Measurements from ENCODE around the gene AOC3.

The AOC3 gene

DNA sequence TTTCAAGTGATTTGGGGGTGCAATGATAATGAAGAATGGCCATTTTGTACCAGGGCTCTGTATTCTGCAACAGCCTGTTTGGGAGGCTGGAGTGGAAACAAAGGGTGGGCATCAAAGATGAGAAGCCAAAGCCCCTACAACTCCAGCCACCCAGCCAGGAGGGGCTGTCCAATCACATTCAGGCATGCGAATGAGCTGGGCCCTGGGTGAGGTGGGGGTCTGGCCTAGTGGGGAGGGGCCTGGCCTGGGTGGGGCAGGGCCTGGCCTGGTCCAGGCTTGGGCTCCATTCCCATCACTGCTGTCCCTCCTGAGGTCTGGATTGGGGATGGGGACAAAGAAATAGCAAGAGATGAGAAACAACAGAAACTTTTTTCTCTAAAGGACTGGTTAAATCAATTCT, 6.4 kb downstream of the AOC3 start:
- Histone ChIP-seq H3K9me3 (ENCODE audit: insufficient read depth, low read depth, low read length) (no peaks in the 10 kb centered on the region), H3K27me3 (ENCODE audit: insufficient read depth, low read length, poor library complexity, severe bottlenecking) (no peaks in the 10 kb centered on the region), H2AFZ (ENCODE audit: low read length) (no peak overlapping the region), H3K4me1 (ENCODE audit: insufficient read depth, low read length, poor library complexity, severe bottlenecking) (no peaks in the 10 kb centered on the region), H3K9ac (ENCODE audit: low read depth, low read length, poor library complexity, severe bottlenecking) (no peak overlapping the region), H3K79me2 (ENCODE audit: insufficient read depth, low read length) (no peaks in the 10 kb centered on the region), H4K20me1 (ENCODE audit: insufficient read depth, low read length, poor library complexity, severe bottlenecking) (no peaks in the 10 kb centered on the region), H3K4me3 (ENCODE audit: low read length, poor library complexity, severe bottlenecking) (no peak overlapping the region), H3K4me2 (ENCODE audit: low read depth, low read length, poor library complexity, severe bottlenecking) (no peak overlapping the region), H3F3A (ENCODE audit: low read depth) (no peaks in the 10 kb centered on the region), H3K9me2 (replicated peaks; ENCODE audit: low read depth, low read length) (no peaks in the 10 kb centered on the region), H3K36me3 (ENCODE audit: insufficient read depth, low read length) (no peaks in the 10 kb centered on the region)
- TF ChIP-seq EZH2phosphoT487 (IDR thresholded peaks at IDR 0.05; ENCODE audit: borderline replicate concordance): no peak
- TF ChIP-seq, protein P1, sequence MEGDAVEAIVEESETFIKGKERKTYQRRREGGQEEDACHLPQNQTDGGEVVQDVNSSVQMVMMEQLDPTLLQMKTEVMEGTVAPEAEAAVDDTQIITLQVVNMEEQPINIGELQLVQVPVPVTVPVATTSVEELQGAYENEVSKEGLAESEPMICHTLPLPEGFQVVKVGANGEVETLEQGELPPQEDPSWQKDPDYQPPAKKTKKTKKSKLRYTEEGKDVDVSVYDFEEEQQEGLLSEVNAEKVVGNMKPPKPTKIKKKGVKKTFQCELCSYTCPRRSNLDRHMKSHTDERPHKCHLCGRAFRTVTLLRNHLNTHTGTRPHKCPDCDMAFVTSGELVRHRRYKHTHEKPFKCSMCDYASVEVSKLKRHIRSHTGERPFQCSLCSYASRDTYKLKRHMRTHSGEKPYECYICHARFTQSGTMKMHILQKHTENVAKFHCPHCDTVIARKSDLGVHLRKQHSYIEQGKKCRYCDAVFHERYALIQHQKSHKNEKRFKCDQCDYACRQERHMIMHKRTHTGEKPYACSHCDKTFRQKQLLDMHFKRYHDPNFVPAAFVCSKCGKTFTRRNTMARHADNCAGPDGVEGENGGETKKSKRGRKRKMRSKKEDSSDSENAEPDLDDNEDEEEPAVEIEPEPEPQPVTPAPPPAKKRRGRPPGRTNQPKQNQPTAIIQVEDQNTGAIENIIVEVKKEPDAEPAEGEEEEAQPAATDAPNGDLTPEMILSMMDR (conservative IDR thresholded peaks at IDR 0.05; ENCODE audit: low read length): no peak

DNA sequence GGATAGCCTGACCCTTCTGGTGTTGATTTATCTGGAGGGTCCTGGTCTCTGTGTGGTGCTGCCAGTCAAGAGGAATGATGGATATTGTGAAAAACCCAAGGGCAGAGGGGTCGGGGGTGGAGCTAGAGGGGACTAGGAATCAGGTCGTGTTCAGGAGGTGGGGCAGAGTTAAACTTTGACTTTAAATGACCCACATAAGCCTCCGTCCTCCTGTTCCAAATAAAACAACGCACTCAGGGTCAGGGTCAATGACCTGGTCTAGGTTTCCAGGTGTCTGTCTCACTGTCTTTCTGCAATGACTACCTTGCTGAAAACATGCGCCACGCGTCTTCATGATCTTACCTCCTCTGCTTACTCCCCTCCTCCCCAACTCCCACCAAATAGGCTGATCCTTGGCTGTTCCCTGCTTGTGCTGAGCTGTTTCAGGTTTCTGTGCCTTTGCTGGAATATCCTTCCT, 14.7 kb downstream of the AOC3 start:
- H3F3A ChIP-seq (ENCODE audit: low read depth): no peaks in the 10 kb centered on the region
- no peak overlapping the region for H3K4me3 ChIP-seq (ENCODE audit: low read length, poor library complexity, severe bottlenecking)
- no peak overlapping the region for H3K4me2 ChIP-seq (ENCODE audit: low read depth, low read length, poor library complexity, severe bottlenecking)
- no peaks in the 10 kb centered on the region for H3K79me2 ChIP-seq (ENCODE audit: insufficient read depth, low read length)
- H4K20me1 ChIP-seq (ENCODE audit: insufficient read depth, low read length, poor library complexity, severe bottlenecking): no peaks in the 10 kb centered on the region
- no peak overlapping the region for H3K9ac ChIP-seq (ENCODE audit: low read depth, low read length, poor library complexity, severe bottlenecking)
- TF ChIP-seq EZH2phosphoT487 (IDR thresholded peaks at IDR 0.05; ENCODE audit: borderline replicate concordance): no peak
- TF ChIP-seq, protein P1 (conservative IDR thresholded peaks at IDR 0.05; ENCODE audit: low read length): no peak
- no peaks in the 10 kb centered on the region for H3K36me3 ChIP-seq (ENCODE audit: insufficient read depth, low read length)
- H3K27me3 ChIP-seq (ENCODE audit: insufficient read depth, low read length, poor library complexity, severe bottlenecking): no peaks in the 10 kb centered on the region
- H3K4me1 ChIP-seq (ENCODE audit: insufficient read depth, low read length, poor library complexity, severe bottlenecking): no peaks in the 10 kb centered on the region
- H3K9me2 ChIP-seq (replicated peaks; ENCODE audit: low read depth, low read length): no peaks in the 10 kb centered on the region
- no peak overlapping the region for H2AFZ ChIP-seq (ENCODE audit: low read length)
- H3K9me3 ChIP-seq (ENCODE audit: insufficient read depth, low read depth, low read length): no peaks in the 10 kb centered on the region

DNA sequence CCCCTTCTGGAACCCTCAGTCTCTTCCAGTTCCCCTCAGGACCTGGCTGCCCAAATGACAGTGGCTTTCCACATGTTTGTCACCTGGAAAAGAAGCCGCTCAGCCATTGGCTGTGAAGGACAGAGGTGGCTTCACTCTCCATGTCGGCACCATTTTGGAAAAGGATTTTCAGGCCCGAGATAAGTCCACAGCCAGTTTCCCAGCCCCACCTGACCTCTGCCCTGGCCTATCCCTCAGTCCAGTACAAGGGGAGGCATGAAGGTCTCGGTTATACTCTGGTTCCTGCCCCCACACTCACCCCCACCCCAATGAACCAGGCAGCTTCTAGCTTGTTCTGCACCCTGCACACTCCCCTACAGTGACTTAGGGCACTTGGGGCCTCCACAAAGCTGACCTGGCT, 15.2 kb downstream of the AOC3 start:
- H3K79me2 ChIP-seq (ENCODE audit: insufficient read depth, low read length): no peaks in the 10 kb centered on the region
- no peaks in the 10 kb centered on the region for H3K9me2 ChIP-seq (replicated peaks; ENCODE audit: low read depth, low read length)
- H3K36me3 ChIP-seq (ENCODE audit: insufficient read depth, low read length): no peaks in the 10 kb centered on the region
- no peaks in the 10 kb centered on the region for H3K27me3 ChIP-seq (ENCODE audit: insufficient read depth, low read length, poor library complexity, severe bottlenecking)
- no peak overlapping the region for H3K9ac ChIP-seq (ENCODE audit: low read depth, low read length, poor library complexity, severe bottlenecking)
- no peaks in the 10 kb centered on the region for H4K20me1 ChIP-seq (ENCODE audit: insufficient read depth, low read length, poor library complexity, severe bottlenecking)
- no peak overlapping the region for H3K4me3 ChIP-seq (ENCODE audit: low read length, poor library complexity, severe bottlenecking)
- H2AFZ ChIP-seq (ENCODE audit: low read length): no peak overlapping the region
- no peaks in the 10 kb centered on the region for H3K9me3 ChIP-seq (ENCODE audit: insufficient read depth, low read depth, low read length)
- no peaks in the 10 kb centered on the region for H3F3A ChIP-seq (ENCODE audit: low read depth)
- no peaks in the 10 kb centered on the region for H3K4me1 ChIP-seq (ENCODE audit: insufficient read depth, low read length, poor library complexity, severe bottlenecking)
- H3K4me2 ChIP-seq (ENCODE audit: low read depth, low read length, poor library complexity, severe bottlenecking): no peak overlapping the region
- TF ChIP-seq EZH2phosphoT487 (IDR thresholded peaks at IDR 0.05; ENCODE audit: borderline replicate concordance): no peak
- TF ChIP-seq, protein P1 (conservative IDR thresholded peaks at IDR 0.05; ENCODE audit: low read length): no peak
